Raji (cell line): ENCODE results near the gene NEDD4L.

Source experiments
- POLR2A ChIP-seq: IDR thresholded peaks from 2 replicates; pipeline ENCODE4 v1.6.1; 2011; ENCODE audit warnings: low read depth, low read length, control low read depth; ENCODE audit not compliant: insufficient read depth

Gene NEDD4L

GRCh38 chr18:58044370-58045241 is 580 bp downstream of the NEDD4L start:
- TF ChIP-seq POLR2A, result no peak; the same call in 1 of the 2 replicates

- TF ChIP-seq POLR2A, result no peak
Observed at GRCh38 chr18:58045242-58046092, 1.4 kb downstream of the NEDD4L start.

GRCh38 chr18:58046093-58046793 is 2.2 kb downstream of the NEDD4L start:
- no peak for TF ChIP-seq POLR2A

- no peak for TF ChIP-seq POLR2A
Observed at GRCh38 chr18:58046794-58047555, 2.9 kb downstream of the NEDD4L start.

- no peak for TF ChIP-seq POLR2A
Observed at GRCh38 chr18:58047556-58047882, 3.5 kb downstream of the NEDD4L start.

- TF ChIP-seq POLR2A, result no peak
Observed at GRCh38 chr18:58048081-58048642, 4.1 kb downstream of the NEDD4L start.

- TF ChIP-seq POLR2A, result no peak
Observed at GRCh38 chr18:58049000-58049688, 5.1 kb downstream of the NEDD4L start.

GRCh38 chr18:58051765-58052460 is 7.9 kb downstream of the NEDD4L start:
- no peak for TF ChIP-seq POLR2A

GRCh38 chr18:58052960-58053359 is 8.9 kb downstream of the NEDD4L start:
- no peak for TF ChIP-seq POLR2A

GRCh38 chr18:58054041-58054781 is 10.2 kb downstream of the NEDD4L start:
- TF ChIP-seq POLR2A, result no peak

GRCh38 chr18:58055890-58056558 is 12.0 kb downstream of the NEDD4L start:
- TF ChIP-seq POLR2A, result no peak

- no peak for TF ChIP-seq POLR2A
Observed at GRCh38 chr18:58056852-58057251, 12.8 kb downstream of the NEDD4L start.

GRCh38 chr18:58057291-58057965 is 13.4 kb downstream of the NEDD4L start:
- TF ChIP-seq POLR2A, result no peak
